HG03442 (cell line): ENCODE data around the gene CD6.

ENCODE experiments used
- ATAC-seq: cut with Tn5 transposase; IDR thresholded peaks from one replicate; pipeline ENCODE4 v1.9.1; 2021; ENCODE audit warnings: mild to moderate bottlenecking, moderate library complexity; ENCODE audit not compliant: unreplicated experiment

CD6 gene

DNA sequence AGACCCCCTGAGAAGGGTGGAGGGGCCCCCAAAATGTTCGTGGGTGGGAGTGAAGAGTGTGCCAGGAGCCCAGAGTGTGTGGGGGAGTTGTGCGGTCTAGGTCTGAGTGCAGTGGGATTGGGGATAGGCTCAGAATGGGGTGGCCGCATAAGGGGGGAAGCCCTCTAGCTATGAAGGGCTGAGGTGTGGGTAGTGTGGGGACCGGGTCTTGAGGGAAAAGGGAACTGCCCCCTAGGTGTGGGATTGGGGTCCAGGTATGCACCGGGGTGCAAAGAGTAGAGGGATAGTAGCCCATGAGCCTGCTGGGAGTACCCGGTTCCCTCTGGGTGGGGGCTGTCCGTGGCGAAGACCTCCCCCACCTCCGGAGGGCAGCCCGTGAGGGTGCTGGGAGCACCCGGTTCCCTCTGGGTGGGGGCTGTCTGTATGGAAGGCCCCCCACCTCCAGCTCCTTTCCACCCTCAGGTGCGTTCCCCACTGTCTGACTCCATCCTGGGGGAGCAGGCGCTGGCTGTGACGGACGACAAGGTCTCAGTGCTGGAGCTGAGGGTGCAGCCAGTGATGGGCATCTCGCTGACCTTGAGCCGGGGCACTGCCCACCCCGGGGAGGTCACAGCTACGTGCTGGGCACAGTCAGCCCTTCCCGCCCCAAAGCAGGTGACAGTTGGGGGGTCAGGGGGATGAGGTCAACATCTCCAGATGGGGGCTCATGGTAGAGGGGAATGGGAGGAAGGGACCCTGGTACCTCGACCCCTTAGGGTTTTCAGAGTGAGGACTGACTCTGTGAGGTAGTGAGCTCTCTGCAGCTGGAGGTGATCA, 36.5 kb upstream of the CD6 start:
- no peak for ATAC-seq

DNA sequence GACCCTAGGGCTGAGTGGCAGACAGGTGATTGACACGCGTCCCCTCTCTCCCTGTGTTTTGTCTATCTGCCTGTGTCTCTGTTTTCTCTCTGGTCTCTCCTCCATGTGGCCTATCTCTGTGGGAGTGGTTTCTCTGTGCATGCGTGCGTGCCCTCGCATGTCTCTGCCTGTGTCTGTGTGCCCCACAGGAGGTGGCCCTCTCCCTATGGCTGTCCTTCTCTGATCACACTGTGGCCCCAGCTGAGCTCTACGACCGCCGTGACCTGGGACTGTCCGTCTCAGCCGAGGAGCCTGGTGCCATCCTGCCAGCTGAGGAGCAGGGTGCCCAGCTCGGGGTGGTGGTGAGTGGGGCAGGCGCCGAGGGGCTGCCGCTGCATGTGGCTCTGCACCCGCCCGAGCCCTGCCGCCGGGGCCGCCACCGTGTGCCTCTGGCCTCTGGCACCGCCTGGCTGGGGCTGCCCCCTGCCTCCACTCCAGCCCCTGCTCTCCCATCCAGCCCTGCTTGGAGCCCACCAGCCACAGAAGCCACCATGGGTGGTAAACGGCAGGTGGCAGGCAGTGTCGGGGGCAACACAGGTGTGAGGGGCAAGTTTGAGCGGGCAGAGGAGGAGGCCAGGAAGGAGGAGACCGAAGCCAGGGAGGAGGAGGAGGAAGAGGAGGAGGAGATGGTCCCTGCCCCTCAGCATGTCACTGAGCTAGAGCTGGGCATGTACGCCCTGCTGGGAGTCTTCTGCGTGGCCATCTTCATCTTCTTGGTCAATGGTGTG, 35.6 kb upstream of the CD6 start:
- no peak for ATAC-seq

DNA sequence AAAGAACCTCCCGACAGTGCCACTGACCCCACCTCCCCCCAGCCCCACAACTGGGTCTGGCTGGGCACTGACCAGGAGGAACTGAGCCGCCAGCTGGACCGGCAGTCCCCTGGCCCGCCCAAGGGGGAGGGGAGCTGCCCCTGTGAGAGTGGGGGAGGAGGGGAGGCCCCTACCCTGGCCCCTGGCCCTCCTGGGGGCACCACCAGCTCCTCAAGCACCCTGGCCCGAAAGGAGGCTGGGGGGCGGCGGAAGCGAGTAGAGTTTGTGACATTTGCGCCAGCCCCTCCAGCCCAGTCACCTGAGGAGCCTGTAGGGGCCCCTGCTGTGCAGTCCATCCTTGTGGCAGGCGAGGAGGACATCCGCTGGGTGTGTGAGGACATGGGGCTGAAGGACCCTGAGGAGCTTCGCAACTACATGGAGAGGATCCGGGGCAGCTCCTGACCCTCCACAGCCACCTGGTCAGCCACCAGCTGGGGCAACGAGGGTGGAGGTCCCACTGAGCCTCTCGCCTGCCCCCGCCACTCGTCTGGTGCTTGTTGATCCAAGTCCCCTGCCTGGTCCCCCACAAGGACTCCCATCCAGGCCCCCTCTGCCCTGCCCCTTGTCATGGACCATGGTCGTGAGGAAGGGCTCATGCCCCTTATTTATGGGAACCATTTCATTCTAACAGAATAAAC, 34.9 kb upstream of the CD6 start:
- no peak for ATAC-seq

DNA sequence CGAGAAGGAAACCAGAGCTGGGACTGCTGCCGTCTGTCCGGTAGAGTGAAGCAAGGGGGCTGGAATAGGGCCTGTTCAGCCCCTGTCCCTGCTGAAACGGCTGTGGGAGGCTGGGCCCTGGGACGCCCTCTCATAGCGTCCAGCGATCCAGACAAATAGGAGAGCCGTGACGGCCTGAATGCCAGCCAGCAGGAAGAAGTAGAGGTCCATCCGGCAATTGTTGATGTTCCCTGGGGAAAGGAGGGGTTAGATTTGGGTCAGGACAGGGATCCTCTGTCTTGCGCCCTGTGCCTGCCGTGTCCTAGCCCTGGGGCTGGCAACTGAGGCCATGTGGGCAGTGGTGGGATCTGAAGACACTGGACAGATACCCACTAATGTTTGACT, 34.3 kb upstream of the CD6 start:
- ATAC-seq: no peak

DNA sequence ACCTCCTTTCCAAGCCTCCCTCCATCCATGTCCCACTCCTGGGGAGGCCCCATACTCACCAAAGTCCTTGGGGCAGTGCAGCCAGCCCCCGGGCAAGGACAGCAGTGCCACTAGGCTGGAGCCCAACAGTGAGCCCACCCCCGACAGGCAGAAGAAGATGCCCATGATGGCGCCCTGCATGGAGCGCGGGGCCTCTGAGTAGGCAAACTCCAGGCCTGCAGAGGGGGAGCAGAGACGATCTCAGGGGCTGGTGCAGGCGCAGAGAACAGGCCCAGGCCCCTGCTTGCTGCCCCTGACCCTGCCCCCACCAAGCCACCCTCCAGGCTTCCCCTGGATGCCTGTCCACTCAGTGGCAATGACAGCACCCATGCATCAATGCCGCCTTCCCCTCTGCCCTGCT, 33.7 kb upstream of the CD6 start:
- ATAC-seq: no peak

DNA sequence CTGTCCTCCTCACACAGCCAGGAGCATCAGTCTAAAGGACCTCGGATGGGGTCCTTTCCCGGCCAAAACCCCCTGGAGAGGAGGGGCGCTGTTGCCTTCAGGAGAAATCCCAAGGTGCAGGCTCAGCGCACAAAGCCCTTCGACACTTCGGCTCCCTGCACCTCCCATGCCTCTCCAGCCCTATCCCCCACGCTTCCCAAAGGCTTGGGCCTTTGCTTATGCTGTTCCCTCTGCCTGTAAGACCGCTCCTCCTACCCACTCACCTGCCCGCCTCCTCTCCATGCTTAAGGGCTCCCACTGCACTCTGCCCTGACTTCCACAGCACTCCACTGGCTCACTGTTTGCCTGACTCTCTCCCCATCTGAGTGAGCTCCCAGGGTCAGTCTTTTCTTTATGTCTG, 33.0 kb upstream of the CD6 start:
- ATAC-seq: no peak

DNA sequence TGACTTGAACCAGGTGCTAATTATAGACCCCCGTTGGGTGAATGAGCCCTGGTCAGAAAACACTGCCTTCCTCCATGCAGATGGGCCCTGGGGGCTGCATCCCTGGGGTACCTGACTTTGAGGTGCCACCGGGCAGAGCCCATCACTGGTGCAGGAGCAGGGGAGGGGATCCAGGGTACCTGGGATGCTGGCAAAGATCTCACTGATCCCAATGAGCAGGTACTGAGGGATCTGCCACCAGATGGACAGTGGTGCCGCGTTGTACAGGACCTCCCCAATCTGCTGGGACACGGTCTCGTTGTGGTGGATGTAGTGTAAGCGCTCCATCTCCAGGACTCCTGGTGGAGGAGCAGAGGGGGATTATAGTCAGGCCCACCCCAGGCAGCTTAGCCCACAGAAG, 32.2 kb upstream of the CD6 start:
- no peak for ATAC-seq

DNA sequence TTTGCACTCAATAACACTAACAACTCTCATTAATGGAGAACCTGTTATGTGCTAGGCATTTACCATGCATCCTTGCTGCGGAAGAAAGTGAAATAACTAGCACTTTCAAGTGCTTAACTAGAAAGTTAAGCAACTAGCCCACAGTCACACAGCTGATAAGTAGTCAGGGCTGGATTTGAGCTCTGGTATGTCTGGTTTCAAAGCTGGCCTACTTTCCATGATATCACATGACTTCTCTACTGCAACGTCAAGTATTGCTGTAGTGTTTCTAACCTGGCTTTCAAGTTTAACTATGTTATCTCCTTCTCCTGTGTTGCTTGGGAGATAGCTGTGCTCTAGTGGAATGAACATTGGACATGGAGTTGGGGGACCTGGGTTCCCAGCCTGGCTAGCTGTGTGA, 31.6 kb upstream of the CD6 start:
- no peak for ATAC-seq

DNA sequence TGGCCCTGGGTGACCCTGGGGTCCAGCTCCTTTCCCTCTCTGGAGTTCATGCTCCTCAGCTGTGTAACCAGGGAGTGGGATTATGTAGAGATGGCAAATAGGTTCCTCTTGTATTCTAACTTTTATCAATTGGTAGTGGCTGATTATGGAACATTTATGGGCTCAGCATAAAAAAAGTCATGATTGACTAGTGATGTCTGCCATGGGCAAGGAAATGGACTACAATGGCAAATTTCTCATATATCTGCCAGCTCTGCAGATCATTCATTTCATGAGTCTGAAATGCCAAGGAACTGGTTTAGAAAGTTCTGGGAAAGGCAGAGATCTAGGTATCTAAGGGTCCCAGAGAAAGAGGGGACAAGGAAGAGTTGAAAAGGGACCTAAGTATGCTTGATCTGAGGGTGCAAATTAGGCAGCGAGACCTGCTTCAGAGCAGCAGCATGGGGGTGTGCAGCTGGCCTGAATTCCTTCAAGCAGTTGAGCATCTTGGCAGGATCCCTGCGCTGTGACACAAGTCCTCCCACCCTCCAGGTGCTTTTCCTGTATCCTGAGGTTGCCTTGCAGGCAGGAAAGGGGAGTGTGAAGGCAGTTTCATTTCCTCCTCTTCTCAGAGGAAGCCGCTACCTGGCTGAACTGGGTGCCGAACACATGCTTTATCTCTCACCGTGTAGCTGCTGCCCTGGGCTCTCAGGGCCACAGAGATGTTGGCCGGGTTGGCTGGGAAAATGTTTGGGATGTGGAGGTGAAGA, 29.9 kb upstream of the CD6 start:
- no peak for ATAC-seq

DNA sequence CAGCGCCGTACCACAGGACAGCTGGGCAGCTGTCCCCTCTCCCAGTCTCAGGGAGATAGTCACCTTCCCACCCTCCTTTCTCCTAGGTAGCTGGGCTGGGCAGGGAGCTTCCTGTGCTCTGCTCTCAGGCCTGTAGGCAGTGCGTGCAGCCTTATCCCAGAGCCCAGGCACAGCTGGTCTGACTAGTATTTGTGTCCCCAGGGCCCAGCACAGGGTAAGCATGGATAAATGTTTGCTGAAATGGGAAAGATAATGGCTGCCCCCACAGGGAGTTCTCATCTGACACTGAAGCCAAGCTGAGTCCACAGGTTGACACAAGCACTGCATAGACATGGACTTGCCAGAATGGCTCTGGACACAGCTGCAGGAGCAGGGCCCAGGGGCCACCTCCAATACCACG, 29.3 kb upstream of the CD6 start:
- no peak for ATAC-seq

DNA sequence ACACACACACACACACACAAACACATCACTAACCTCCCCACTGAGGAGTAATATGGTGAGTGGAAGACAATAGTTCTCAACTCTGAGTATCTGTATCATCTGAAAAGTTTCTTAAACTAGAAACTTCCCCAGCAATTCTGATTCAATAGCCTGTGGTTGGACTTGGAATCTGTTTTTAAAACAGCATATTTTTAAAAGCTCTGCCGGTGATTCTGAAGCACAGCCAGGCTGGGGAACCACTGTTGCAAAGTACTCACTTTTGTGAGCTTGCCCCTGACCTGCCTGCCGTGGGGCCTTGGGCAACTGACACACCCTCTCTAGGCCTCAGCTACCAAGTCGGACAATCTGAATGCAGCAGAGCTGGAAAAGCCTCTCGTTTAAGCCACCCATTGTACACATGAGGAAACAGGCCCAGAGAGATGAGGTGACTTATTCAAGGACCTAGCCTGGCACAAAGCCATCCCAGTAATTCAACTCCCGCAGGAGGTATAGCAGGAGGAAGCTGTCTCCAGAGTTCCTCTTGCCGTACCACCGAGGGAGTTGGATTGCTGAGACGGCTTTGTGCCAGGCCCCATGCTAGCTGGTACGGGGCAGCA, 28.4 kb upstream of the CD6 start:
- ATAC-seq: no peak

DNA sequence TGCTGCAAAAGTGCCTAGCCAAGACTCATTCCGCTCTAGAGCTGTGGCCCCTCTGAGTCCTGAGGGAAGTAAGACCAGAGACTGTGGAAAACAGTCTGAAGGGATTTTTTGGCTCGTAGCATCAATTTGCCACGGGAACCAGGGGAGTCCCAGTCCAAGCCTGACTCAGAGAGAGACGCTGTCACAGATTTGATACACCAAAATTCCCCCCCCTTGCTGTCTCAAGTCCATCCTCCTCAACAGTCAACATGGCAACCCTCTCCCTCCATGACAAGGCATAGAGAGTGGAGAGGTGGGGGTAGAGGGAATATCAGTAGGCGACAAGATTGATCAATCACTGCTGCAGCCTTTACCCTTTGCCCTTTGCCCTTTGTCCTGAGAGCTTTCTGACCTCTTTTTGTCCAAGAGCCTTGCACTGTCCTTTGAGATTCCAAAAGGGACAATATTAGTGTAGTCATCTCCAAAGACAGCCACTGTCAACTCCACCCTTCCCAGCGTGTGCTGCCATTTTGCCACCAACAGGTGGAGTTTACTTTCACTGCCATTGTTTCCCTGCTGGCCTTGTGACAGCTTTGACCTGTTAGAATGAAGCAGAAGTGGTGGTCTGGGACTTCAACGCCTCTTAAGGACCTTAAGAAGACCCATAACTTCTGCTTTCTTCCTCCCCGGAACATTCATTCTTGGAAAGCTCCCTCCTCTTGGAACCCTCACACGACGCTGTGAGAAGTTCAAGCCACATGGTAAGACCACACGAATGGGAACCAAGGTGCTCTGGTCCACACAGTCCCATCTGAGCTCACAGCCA, 26.8 kb upstream of the CD6 start:
- no peak for ATAC-seq

DNA sequence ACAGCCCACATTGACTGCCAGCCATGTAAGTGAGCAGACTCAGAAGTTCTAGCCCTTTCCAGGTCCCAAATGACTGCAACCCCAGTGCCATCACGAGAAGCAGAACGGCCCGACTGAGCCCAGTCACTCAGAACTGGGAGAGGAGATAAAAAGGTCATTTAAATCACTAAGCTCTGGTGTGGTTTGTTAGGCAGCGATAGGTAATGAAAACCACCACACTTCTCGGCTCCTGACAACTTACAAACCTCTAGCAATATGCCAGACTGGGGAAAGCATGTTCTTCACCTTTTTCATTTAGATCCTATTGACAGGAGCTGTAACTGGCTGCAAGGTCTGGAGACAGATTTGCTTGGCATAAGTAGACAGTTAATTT, 26.2 kb upstream of the CD6 start:
- no peak for ATAC-seq

DNA sequence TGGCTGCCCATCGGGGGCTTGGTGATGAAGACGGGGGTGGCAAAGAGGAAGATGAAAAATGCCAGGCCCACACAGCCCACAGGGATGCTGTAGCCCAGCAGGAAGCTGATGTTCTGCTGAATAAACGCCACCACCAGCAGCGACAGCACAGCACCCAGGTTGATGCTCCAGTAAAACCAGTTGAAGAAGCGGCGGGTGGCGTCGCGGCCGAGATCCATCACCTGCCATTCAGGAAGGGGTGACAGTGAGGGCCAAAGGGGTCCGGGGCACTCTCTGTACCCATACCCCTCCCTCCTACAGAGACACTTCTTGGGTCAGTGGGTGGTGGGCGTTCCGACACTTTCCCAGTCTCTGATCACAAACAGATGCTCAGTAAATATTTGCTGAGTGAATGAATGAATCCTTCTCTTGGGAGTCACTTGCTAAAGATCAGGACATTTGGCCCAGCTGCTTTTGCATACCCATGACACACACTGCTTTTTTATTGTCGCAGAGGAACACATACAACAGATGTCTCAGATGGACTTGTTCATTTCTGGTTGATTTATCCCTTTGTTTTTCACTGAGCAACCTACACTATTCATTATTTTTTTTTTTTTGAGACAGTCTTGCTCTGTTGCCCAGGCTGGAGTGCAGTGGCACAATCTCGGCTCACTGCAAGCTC, 24.7 kb upstream of the CD6 start:
- ATAC-seq: no peak

DNA sequence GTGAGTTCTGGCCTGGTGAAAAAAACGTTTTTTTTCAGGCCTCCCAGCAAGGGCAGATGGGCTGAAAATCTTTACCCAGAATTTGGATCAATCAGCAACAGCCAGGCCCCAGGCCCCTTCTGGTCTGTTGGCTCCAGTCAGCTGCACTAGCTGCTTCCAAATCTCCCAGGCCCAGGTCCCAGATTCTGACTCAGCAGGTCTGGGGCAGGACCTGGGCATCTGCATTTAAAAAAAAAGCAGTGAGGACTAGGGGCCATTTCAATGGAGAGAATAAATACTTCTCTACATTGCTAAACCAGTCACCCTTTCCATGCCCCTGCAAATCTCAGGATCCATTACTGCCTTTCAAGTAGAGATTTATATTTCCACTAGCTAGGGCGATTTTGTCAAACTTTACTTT, 23.8 kb upstream of the CD6 start:
- no peak for ATAC-seq

DNA sequence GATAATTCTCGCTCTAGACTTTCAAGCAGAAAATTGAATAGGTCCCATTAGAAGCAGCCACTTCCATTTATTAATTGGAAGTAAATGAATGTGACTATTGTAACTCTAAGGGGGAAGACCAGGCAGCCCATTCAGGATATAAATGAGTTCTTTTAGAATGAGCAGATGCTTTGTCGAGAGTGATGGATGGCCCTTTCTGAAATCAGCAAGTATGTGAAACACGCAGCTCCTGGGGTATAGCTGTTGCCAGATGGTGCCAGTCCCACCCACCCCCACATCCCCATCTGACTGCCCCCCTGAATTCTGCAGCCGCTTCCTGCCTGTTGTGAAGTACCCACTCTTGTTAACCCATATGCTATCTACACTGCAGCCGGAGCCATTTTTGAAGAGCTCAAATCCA, 23.2 kb upstream of the CD6 start:
- ATAC-seq: no peak

DNA sequence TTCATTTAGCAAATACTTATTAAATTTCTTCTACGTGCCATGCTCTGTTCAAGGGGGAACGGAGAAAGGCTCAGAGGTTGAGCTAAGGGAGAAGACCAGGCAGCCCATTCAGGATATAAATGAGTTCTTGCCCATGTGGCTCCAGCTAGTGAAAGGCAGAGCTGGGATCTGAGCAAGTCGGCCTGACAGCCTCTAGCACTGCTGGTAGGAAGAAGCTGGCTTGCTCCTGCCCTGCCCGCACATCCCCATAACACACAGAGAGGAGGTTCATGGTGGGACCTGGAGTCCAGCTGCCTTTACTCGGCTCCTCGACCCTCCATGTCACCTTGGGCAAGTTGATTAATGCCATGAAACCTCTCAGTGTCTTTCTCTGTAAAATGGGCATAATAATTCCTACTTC, 21.5 kb upstream of the CD6 start:
- no peak for ATAC-seq

DNA sequence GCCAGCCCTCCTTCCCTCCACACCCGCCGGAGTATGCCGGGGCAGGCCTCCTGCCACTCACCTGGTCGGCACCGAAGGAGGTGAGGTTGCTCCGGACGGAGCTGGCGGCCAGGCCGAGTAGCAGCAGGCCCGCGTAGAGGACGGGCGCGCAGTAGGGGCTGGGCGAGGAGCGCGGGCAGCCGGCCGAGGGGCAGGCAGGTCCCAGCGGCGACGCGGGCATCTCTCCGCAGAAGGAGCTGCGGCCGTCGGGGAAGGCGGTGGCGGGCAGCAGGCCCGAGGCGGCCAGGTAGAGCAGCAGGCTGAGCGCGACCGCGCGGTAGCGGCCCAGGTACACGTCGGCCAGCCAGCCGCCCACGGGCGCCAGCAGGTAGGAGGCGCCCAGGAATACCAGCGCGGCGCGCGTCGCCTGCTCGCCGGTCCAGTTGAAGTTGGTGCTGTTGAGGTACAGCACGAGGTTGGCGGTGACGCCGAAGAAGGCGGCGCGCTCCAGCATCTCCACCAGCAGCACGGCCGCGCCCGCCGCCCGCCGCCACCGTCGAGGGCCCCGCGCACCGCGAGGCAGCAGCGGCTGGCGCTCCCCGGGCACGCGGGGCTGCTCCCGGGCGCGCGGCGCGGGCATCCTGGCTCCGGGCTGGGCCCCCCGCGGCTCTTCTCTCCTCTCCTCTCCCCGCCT, 20.4 kb upstream of the CD6 start:
- ATAC-seq: no peak

DNA sequence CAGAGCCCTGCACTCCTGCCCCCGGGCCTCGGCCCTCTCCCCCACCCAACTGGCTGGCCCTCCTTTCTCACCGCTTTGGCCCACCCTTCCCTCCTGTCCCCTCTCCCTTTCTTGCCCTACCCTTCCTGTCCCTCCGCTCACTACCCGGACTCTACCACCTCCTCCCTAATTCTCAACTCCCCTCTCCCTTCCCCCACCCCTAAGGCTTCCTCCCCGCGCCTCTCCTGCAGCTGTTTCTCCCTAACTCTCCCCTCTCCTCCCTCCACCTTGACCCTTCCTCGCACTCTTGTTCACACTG, 19.9 kb upstream of the CD6 start:
- no peak for ATAC-seq
